Mucosa of descending colon (tissue), 3 donors: Measurements from ENCODE around the gene SOX6. TPM values are rescaled to one million over a fixed set of nuclear protein-coding genes. Genes with fewer than 3 reads are reported as not detected.

Source experiments
- ATAC-seq: fragments of 200-7000 bp; cut with Tn5 transposase; one replicate; pipeline ENCODE4 v1.9.1; 2020; ENCODE audit warnings: mild to moderate bottlenecking, moderate library complexity
- DNase-seq, 3 donors: peaks; one replicate each; pipeline ENCODE4 v3.0.0-alpha.2; 2020
- H3K36me3 ChIP-seq: fragments of 200-600 bp; one replicate; pipeline ENCODE4 v1.8.0; 2021; ENCODE audit warnings: low read depth, mild to moderate bottlenecking
- H3K4me1 ChIP-seq: fragments of 200-600 bp; one replicate; pipeline ENCODE4 v1.8.0; 2021; ENCODE audit warnings: low read depth, mild to moderate bottlenecking
- H3K4me3 ChIP-seq: fragments of 200-600 bp; one replicate; pipeline ENCODE4 v1.8.0; 2021; ENCODE audit warnings: mild to moderate bottlenecking
- H3K9me3 ChIP-seq: fragments of 200-600 bp; one replicate; pipeline ENCODE4 v1.8.0; 2021; ENCODE audit warnings: mild to moderate bottlenecking
- intact Hi-C, 2 donors: fragments of 100-400 bp; cut with DNase I in 1 of 2; cut with micrococcal nuclease in 1 of 2; formaldehyde crosslinking; loops; one replicate each; pipeline versions ENCODE4 v1.11.0 to v1.11.1; 2022; cut with DNase I, micrococcal nuclease
- total RNA-seq, 3 donors: library from RNA; stranded (reverse); fragmentation: NEBNext Ultra II Directional in 2 of 3; extraction: Animal tissue kit (Norgen Biotek cat#: 25700) in 2 of 3; gene quantifications; one replicate each; pipeline versions ENCODE4 v1.2.1 to v1.2.4, GENCODE V29; 2021 to 2023
- TF ChIP-seq, protein P1 (sequence below): fragments of 200-600 bp; IDR thresholded peaks from one replicate; pipeline ENCODE4 v1.8.0; 2022; ENCODE audit warnings: antibody characterized with exemption, mild to moderate bottlenecking
- donor health status: DM: no; HTN: no; CAD: no; lungs with moderate emphysema.
- donor health status: DM: no; HTN: no; CAD: no.
- donor health status: DM: no; HTN: yes; CAD: no.

Gene SOX6
- total RNA-seq, 3 donors from 2014 or later: 5.8 to 6.5 (median 6.0) TPM

DNA sequence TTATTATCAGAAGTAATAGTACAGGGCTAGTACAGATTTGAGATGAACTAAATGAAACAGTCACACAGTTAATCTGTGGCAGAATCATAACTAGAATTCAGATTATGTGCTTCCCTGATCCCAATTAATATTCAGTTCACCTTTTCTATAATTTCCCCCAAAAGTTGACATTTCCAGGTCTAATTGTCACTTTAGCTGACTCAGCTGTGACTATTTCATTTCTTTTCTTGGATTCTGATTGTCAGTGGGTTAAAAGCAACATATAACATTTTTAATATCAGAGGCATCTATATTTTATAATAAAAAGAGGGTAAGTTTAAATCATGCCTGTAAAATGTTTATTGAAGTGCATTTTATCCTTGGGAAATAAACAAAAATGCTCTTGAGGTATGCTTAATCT lies 28.8 kb upstream of the SOX6 start:
- ATAC-seq: no peak
- Histone ChIP-seq H3K4me3 (no peak overlapping the region), H3K9me3 (no peaks in the 10 kb centered on the region), H3K36me3 (no peaks in the 10 kb centered on the region), H3K4me1 (no peaks in the 10 kb centered on the region)
- intact Hi-C loops: no loop called here
- TF ChIP-seq, protein P1, sequence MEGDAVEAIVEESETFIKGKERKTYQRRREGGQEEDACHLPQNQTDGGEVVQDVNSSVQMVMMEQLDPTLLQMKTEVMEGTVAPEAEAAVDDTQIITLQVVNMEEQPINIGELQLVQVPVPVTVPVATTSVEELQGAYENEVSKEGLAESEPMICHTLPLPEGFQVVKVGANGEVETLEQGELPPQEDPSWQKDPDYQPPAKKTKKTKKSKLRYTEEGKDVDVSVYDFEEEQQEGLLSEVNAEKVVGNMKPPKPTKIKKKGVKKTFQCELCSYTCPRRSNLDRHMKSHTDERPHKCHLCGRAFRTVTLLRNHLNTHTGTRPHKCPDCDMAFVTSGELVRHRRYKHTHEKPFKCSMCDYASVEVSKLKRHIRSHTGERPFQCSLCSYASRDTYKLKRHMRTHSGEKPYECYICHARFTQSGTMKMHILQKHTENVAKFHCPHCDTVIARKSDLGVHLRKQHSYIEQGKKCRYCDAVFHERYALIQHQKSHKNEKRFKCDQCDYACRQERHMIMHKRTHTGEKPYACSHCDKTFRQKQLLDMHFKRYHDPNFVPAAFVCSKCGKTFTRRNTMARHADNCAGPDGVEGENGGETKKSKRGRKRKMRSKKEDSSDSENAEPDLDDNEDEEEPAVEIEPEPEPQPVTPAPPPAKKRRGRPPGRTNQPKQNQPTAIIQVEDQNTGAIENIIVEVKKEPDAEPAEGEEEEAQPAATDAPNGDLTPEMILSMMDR: no peak
- DNase-seq: no peak

DNA sequence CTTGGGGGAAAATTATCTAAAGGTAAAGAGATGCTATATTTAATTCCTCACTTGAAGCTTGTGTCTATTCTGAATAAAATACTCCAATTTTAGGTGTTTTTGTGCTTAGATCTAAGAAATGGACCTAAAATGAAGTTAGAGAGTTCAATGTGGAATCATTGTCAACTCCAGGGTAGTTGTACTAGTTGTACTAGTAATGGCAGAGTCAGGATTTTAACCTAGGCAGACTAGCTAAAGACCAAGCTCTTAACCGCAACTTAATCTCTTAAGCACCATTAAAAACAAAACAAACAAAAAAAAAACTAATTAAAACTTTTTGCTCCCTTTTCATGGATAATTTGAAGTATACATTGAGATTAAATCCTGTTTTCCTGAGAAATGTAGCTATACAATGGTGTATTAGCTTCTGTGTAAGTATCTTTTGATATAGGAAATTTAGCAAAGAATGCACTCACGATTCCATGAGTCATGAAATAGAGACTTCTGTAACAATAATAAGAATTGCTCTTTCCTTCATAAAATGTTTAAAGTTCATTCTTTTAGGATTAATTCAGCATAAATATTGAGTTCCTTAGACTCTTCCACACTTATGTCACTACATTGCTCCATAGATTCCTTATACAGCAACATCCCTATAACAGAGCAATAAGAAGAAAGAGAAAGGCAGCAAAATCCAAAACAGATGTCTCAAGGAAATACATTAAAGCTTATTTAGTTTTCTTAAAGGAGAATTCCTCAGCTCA lies 26.5 kb upstream of the SOX6 start:
- intact Hi-C loops: no loop called here
- H3K36me3 ChIP-seq: no peaks in the 10 kb centered on the region
- no peak overlapping the region for H3K4me3 ChIP-seq
- no peaks in the 10 kb centered on the region for H3K4me1 ChIP-seq
- ATAC-seq (no peak), DNase-seq (no peak)
- no peaks in the 10 kb centered on the region for H3K9me3 ChIP-seq
- TF ChIP-seq, protein P1: no peak

DNA sequence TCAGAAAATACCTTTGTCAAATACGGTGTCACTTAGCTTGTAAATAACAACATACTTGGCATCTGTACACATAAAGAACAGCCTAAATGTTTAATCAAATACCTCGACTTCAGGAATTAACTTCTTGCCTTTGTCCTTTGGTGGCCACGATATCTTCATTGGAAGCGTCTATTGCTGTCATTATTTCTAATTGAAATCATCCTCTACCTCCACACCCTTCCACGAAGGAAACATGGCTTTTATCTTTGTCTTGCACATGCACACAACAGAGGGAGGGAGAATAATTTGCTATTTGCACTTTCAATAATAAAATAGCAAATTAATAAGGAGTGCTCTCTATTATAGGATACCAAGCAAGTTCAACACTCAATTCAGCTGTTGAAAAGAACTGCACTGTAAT lies 25.8 kb upstream of the SOX6 start:
- TF ChIP-seq, protein P1: no peak
- H3K36me3 ChIP-seq: no peaks in the 10 kb centered on the region
- ATAC-seq: no peak

DNA sequence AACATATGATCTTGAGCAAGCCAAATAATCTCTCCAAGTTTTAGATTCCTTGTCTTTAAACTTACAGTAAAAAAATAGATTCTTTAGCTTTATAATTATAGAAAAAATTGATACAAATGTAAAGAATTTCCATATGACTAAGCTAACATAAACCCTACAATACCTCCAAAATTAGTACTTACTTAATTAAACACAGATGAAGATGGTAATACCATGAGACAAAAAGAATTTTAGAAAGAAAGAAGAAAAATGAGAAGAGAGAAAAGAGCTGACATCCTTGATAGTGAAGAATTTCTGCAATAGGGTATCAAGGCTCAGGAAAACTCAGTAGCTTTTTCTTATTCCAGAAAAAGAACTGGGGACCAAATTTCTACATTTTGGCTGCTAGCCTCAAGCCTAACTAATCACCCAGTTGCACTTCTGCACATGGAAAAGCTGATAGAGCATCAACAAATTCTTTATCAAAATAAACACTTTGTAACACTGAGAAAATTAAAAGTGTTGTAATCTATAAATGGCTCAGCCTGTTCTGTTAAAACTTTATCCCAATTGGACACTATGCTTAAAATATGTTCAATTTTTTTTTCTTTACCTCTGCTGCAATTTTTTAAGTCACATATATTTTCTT lies 24.7 kb upstream of the SOX6 start:
- intact Hi-C loops: no loop called here
- ATAC-seq: no peak
- H3K4me3 ChIP-seq: no peak overlapping the region

More for the DNA sequence above, 25.8 kb upstream of the SOX6 start:
- no peaks in the 10 kb centered on the region for H3K9me3 ChIP-seq
- H3K4me3 ChIP-seq: no peak overlapping the region
- no peaks in the 10 kb centered on the region for H3K4me1 ChIP-seq
- intact Hi-C loops: no loop called here
- DNase-seq: no peak

DNA sequence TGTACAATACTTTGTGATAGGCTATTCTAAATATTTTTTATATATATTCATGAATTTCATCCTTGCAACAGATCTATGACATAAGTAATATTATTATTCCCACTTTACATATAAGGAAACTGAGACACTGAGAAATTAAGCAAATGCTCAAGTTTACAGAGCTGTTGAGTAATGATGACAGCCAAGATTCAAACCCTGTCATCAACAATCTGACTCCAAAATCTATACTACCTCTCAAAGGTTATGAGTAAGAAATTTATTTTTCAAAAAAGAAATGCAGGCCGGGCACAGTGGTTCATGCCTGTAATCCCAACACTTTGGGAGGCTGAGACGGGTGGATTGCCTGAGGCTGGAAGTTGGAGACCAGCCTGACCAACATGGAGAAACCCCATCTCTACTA lies 22.6 kb upstream of the SOX6 start:
- intact Hi-C loops: no loop called here
- ATAC-seq: no peak

More for the DNA sequence above, 24.7 kb upstream of the SOX6 start:
- H3K36me3 ChIP-seq: no peaks in the 10 kb centered on the region
- H3K4me1 ChIP-seq: no peaks in the 10 kb centered on the region
- TF ChIP-seq, protein P1: no peak
- no peaks in the 10 kb centered on the region for H3K9me3 ChIP-seq
- no peak for DNase-seq

More for the DNA sequence above, 22.6 kb upstream of the SOX6 start:
- H3K4me1 ChIP-seq: no peaks in the 10 kb centered on the region
- H3K9me3 ChIP-seq: no peaks in the 10 kb centered on the region
- H3K36me3 ChIP-seq: no peaks in the 10 kb centered on the region
- H3K4me3 ChIP-seq: no peak overlapping the region
- TF ChIP-seq, protein P1: no peak
- DNase-seq: no peak
